HFFc6 (cell line): ENCODE results near the gene TNFAIP3. TPM values are rescaled to one million over a fixed set of nuclear protein-coding genes. Genes with fewer than 3 reads are reported as not detected.

ENCODE experiments used
- DNase-seq: peaks from one replicate; pipeline ENCODE4 v3.0.0-alpha.2; 2018
- H3K27ac Mint-ChIP-seq: 2 replicates; pipeline ENCODE4 v1.8.0; 2020; ENCODE audit warnings: mild to moderate bottlenecking, mixed read lengths
- H3K27me3 Mint-ChIP-seq: 2 replicates; pipeline ENCODE4 v1.8.0; 2021; ENCODE audit warnings: mild to moderate bottlenecking, moderate library complexity, mixed read lengths; ENCODE audit not compliant: insufficient read depth
- H3K36me3 Mint-ChIP-seq: 2 replicates; pipeline ENCODE4 v1.8.0; 2021; ENCODE audit warnings: low read depth, mixed read lengths
- H3K4me1 Mint-ChIP-seq: 2 replicates; pipeline ENCODE4 v1.8.0; 2020; ENCODE audit warnings: low read depth, mixed read lengths
- H3K4me3 Mint-ChIP-seq: 2 replicates; pipeline ENCODE4 v1.8.0; 2020; ENCODE audit warnings: mild to moderate bottlenecking, moderate library complexity, mixed read lengths
- H3K9me3 Mint-ChIP-seq: 2 replicates; pipeline ENCODE4 v1.8.0; 2020; ENCODE audit warnings: mild to moderate bottlenecking, mixed read lengths
- CTCF ChIP-seq: fragments of 200-600 bp; sonication (generic); IDR thresholded peaks from 2 replicates; pipeline ENCODE4 v1.5.0; 2021; ENCODE audit warnings: antibody characterized with exemption, mild to moderate bottlenecking
- total RNA-seq, 6 experiments: library from RNA; stranded (reverse); fragmentation: NEBNext Ultra II Directional; extraction: Animal tissue kit (Norgen Biotek cat#: 25700); gene quantifications; 2 replicates in 1 of 6; 3 replicates in 5 of 6; pipeline ENCODE4 v1.2.3, GENCODE V29; 2021

The TNFAIP3 gene
- total RNA-seq, 6 experiments from 2014 or later = 4.5 to 17.2 (median 7.8) TPM

GRCh38 chr6:137821491-137821890 lies 45.6 kb upstream of the TNFAIP3 start:
- H3K4me3 Mint-ChIP-seq = no peak overlapping the region
- H3K27me3 Mint-ChIP-seq = peaks cover 6% of the 10 kb centered on the region
- H3K9me3 Mint-ChIP-seq = no peaks in the 10 kb centered on the region
- DNase-seq = no peak
- no peak overlapping the region for H3K27ac Mint-ChIP-seq
- no peak for TF ChIP-seq CTCF
- H3K36me3 Mint-ChIP-seq = no peaks in the 10 kb centered on the region
- H3K4me1 Mint-ChIP-seq = peaks cover 14% of the 10 kb centered on the region

- H3K36me3 Mint-ChIP-seq = no peaks in the 10 kb centered on the region
- peak overlapping the region; percentile 12; the same call in 1 of the 2 replicates for H3K4me3 Mint-ChIP-seq
- TF ChIP-seq CTCF = no peak
- peaks cover 4% of the 10 kb centered on the region for H3K27me3 Mint-ChIP-seq
- peaks cover 14% of the 10 kb centered on the region for H3K4me1 Mint-ChIP-seq
- peak; percentile 92 for DNase-seq
- no peaks in the 10 kb centered on the region for H3K9me3 Mint-ChIP-seq
- peak overlapping the region; percentile 82 for H3K27ac Mint-ChIP-seq
Observed at GRCh38 chr6:137823826-137824555, 43.1 kb upstream of the TNFAIP3 start.

GRCh38 chr6:137824556-137824879 lies 42.5 kb upstream of the TNFAIP3 start:
- peaks cover 18% of the 10 kb centered on the region for H3K4me1 Mint-ChIP-seq
- H3K36me3 Mint-ChIP-seq = no peaks in the 10 kb centered on the region; the same call in 1 of the 2 replicates
- no peaks in the 10 kb centered on the region for H3K9me3 Mint-ChIP-seq
- TF ChIP-seq CTCF = no peak
- H3K27ac Mint-ChIP-seq = peak overlapping the region; percentile 82
- peaks cover 4% of the 10 kb centered on the region for H3K27me3 Mint-ChIP-seq
- no peak overlapping the region for H3K4me3 Mint-ChIP-seq
- no peak for DNase-seq

GRCh38 chr6:137824896-137825295 lies 42.2 kb upstream of the TNFAIP3 start:
- Mint-ChIP-seq H3K9me3 (no peaks in the 10 kb centered on the region), H3K36me3 (no peaks in the 10 kb centered on the region; the same call in 1 of the 2 replicates), H3K4me3 (no peak overlapping the region), H3K27ac (peak overlapping the region; percentile 82; the same call in 1 of the 2 replicates), H3K4me1 (peaks cover 22% of the 10 kb centered on the region), H3K27me3 (peaks cover 4% of the 10 kb centered on the region)
- TF ChIP-seq CTCF = no peak
- no peak for DNase-seq

GRCh38 chr6:137827411-137827940 lies 39.6 kb upstream of the TNFAIP3 start:
- H3K27me3 Mint-ChIP-seq = peaks cover 4% of the 10 kb centered on the region
- DNase-seq = no peak
- no peaks in the 10 kb centered on the region for H3K9me3 Mint-ChIP-seq
- H3K27ac Mint-ChIP-seq = no peak overlapping the region
- no peaks in the 10 kb centered on the region; the same call in 1 of the 2 replicates for H3K36me3 Mint-ChIP-seq
- H3K4me3 Mint-ChIP-seq = no peak overlapping the region
- TF ChIP-seq CTCF = no peak
- H3K4me1 Mint-ChIP-seq = peaks cover 33% of the 10 kb centered on the region
